HEK293T (cell line): ENCODE results near the gene TOPORS.

Experiments used
- CTCF ChIA-PET: fragments of 350-600 bp; formaldehyde crosslinking; extraction: SDS; loops from one replicate; lab custom pipeline; 2021; ENCODE audit warnings: antibody characterized with exemption, inconsistent platforms; lab: Yijun Ruan, JAX
- POLR2A ChIA-PET: fragments of 350-600 bp; formaldehyde crosslinking; extraction: SDS; loops from one replicate; lab custom pipeline; 2020; ENCODE audit warnings: antibody characterized with exemption, inconsistent platforms; lab: Yijun Ruan, JAX
- DNase-seq: peaks from one replicate; pipeline ENCODE4 v3.0.0; 2012; ENCODE audit warnings: mixed read lengths; ENCODE audit errors: extremely low spot score
- BHLHE40 ChIP-seq: fragments of 450-650 bp; IDR thresholded peaks from 2 replicates; pipeline ENCODE4 v1.6.1; 2016; ENCODE audit warnings: mild to moderate bottlenecking, moderate library complexity, borderline replicate concordance
- CTBP1 ChIP-seq: fragments of 450-650 bp; IDR thresholded peaks from 2 replicates; pipeline ENCODE4 v1.6.1; 2016; ENCODE audit warnings: borderline replicate concordance
- ELF4 ChIP-seq: fragments of 450-650 bp; IDR thresholded peaks from 2 replicates; pipeline ENCODE4 v1.6.1; 2017; ENCODE audit warnings: antibody characterized with exemption
- FOXA1 ChIP-seq: fragments of 450-650 bp; IDR thresholded peaks from 2 replicates; pipeline ENCODE4 v1.6.1; 2016; ENCODE audit warnings: mild to moderate bottlenecking
- FOXM1 ChIP-seq: fragments of 450-650 bp; IDR thresholded peaks from 2 replicates; pipeline ENCODE4 v1.6.1; 2017; ENCODE audit warnings: mild to moderate bottlenecking, borderline replicate concordance
- HDGF ChIP-seq: fragments of 450-650 bp; IDR thresholded peaks from 2 replicates; pipeline ENCODE4 v1.6.1; 2017; ENCODE audit warnings: antibody characterized with exemption, borderline replicate concordance
- L3MBTL2 ChIP-seq: fragments of 450-650 bp; conservative IDR thresholded peaks from 2 replicates; pipeline ENCODE4 v1.6.1; 2016; ENCODE audit warnings: mild to moderate bottlenecking
- LEF1 ChIP-seq: fragments of 450-650 bp; IDR thresholded peaks from 2 replicates; pipeline ENCODE4 v1.6.1; 2017; ENCODE audit warnings: mild to moderate bottlenecking, borderline replicate concordance
- NFRKB ChIP-seq: fragments of 450-650 bp; IDR thresholded peaks from 2 replicates; pipeline ENCODE4 v1.6.1; 2016; ENCODE audit warnings: mild to moderate bottlenecking, moderate library complexity
- PKNOX1 ChIP-seq: fragments of 450-650 bp; IDR thresholded peaks from 2 replicates; pipeline ENCODE4 v1.6.1; 2016
- SP1 ChIP-seq: fragments of 450-650 bp; IDR thresholded peaks from 2 replicates; pipeline ENCODE4 v1.6.1; 2017
- SUZ12 ChIP-seq: fragments of 450-650 bp; IDR thresholded peaks from 2 replicates; pipeline ENCODE4 v1.6.1; 2016; ENCODE audit warnings: mild to moderate bottlenecking
- TARDBP ChIP-seq: fragments of 450-650 bp; IDR thresholded peaks from 2 replicates; pipeline ENCODE4 v1.6.1; 2016
- ZNF384 ChIP-seq: fragments of 450-650 bp; IDR thresholded peaks from 2 replicates; pipeline ENCODE4 v1.6.1; 2016

The TOPORS gene

GRCh38 chr9:32500768-32501167, 51.6 kb downstream of the TOPORS start:
- DNase-seq = no peak
- ChIA-PET CTCF (no interaction called here), POLR2A (no interaction called here)
- TF ChIP-seq TARDBP (no peak), SUZ12 (no peak), PKNOX1 (no peak), ZNF384 (no peak), BHLHE40 (no peak), FOXM1 (no peak), NFRKB (no peak), FOXA1 (no peak)

DNA sequence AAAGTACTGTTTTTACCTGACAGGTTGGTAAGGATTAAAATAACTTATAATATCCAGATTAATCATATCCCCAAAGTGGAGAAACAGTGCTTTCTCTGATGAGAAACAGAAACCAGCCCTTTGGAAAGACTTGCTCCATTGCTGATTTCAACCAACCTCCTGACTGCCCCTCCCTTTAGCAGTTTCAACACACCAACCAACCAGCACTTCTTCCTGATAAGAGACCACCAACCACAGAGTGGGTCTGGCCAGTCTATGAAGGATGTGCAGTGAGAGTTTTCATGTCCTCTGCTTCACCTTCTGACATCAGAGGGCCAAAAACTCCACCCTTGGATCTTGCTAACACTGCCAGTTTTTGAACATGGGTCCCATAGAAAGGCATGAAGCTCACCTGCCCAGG, 54.5 kb downstream of the TOPORS start:
- TF ChIP-seq BHLHE40 (no peak), TARDBP (no peak), NFRKB (no peak), CTBP1 (no peak), FOXM1 (no peak), FOXA1 (no peak), HDGF (no peak)
- CTCF ChIA-PET = no interaction called here

DNA sequence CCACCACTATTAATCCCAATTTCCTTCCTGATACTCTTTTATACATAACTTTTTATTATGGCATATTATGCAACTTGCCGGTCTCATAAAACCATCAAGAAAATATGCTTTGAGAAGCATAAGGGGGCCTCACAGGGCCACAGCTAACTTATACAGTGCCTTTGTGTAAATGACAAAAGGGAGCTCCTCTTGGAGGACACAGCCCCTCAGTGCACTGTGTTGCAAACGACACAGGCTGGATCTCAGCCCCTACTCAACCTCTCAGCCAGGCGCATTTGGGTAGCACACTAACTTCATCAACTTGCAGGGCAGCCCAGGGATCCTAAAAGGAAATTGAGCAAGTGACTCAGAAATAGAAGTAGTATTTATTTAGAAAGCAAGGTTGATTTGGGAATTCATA, 61.8 kb downstream of the TOPORS start:
- no peak for TF ChIP-seq CTBP1
- no peak for TF ChIP-seq SP1
- no peak for TF ChIP-seq L3MBTL2
- no peak for TF ChIP-seq SUZ12
- no peak for TF ChIP-seq ELF4
- TF ChIP-seq HDGF = no peak
- no peak for TF ChIP-seq BHLHE40
- TF ChIP-seq LEF1 = no peak
- ChIA-PET CTCF (no interaction called here), POLR2A (no interaction called here)
- no peak for DNase-seq

More for the DNA sequence above, 54.5 kb downstream of the TOPORS start:
- no peak for DNase-seq
- POLR2A ChIA-PET = no interaction called here
